ENCODE data around the gene CBX8. TPM values are rescaled to one million over a fixed set of nuclear protein-coding genes. Genes with fewer than 3 reads are reported as not detected.
"Not testable (repeated sequence)": the region's sequence is repeated elsewhere in the genome, so short reads cannot be mapped to it uniquely, and the experiment has no call there.

Gene CBX8
- total RNA-seq, 1 experiment from 2014 or later: 22.8 TPM

GRCh38 chr17:79774561-79774975 is 22.3 kb downstream of the CBX8 start:
- DNase-seq (ENCODE audit: low read depth): no peak
- in situ Hi-C loops (cut with HindIII; ENCODE audit: low pct_unique_long_range_greater_than_20kb, low sequenced_read_pairs): no loop called here

- DNase-seq (ENCODE audit: low read depth); in situ Hi-C loops (cut with HindIII; ENCODE audit: low pct_unique_long_range_greater_than_20kb, low sequenced_read_pairs): not testable (repeated sequence)
Measured at GRCh38 chr17:79772726-79773125, 24.2 kb downstream of the CBX8 start.

DNA sequence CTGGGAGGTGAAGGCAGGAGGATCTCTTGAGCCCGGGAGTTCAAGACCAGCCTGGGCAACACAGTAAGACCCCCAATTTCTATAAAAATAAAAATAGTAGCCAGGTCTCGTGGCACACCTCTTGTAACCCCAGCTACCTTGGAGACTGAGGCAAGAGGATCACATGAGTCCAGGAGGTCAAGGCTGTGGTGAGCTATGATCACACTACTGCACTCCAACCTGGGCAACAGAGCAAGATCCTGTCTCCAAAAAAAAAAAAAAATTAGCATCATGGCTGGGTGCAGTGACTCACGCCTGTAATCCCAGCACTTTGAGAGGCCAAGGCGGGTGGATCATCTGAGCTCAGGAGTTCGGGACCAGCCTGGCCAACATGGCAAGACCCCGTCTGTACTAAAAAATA is 25.6 kb downstream of the CBX8 start:
- in situ Hi-C loops (cut with HindIII; ENCODE audit: low pct_unique_long_range_greater_than_20kb, low sequenced_read_pairs): no loop called here
- DNase-seq (ENCODE audit: low read depth): no peak

DNA sequence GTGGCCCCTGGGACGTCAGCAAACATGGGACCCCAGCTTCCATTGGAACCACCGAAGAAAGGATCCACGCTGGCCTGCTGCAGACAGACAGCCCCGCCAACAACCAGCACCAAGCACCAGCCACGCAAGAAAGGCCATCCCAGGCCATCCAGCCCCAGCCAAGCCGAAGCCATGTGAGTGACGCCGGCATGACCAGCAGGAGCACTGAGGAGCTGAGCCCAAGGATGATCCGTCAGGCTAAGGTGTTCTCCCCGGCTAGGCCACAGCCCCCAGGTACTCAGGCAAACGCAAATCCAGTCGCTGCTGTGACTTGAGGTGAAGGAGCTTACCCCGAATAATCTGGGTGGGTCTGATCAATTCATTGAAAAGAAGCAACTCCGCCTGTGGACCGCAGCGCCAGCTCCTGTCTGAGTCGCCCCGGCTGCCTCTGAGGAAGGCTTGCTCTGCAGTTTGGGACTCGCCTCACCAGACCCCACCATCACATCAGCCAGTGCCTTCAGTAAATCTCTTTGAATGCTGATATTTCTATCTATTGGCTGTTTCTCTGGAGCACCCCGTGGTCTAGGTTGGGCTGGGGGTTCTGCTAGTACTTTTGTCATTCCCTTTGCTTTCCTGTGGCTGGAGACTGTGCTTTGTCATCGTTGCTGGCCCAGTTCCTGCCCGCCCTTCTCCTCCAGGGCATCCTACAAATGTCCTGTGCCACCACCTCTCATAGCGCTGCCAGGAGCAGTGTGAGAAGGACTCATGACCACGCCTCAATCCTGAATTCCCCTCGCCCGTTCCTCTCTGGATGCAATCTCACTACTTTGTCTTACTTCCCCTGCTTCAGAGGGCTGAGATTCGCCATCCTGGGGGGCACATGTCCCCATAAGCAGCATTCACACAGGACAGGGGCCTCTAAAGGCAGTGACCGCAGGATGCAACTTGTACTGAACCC is 27.0 kb downstream of the CBX8 start:
- in situ Hi-C loops (cut with HindIII; ENCODE audit: low pct_unique_long_range_greater_than_20kb, low sequenced_read_pairs): no loop called here
- DNase-seq (ENCODE audit: low read depth): peak; percentile 90

DNA sequence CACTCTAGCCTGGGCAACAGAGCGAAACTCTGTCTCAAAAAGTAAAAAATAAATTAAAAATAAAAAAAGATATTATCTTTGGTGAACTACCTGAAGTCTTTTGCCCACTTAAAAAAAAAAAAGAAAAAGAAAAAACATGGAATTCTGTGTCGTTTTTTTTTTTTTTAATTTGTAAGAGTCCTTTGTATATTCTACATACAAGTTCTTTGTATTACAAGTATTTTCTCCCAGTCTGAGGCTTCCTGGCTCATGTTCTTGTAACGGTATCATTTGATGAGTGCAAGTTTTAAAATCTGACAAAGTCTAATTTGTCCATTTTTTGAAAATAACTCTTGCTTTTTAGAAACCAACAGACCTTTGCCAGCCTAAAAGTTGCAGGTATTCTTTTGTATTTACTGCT is 31.2 kb downstream of the CBX8 start:
- DNase-seq (ENCODE audit: low read depth): no peak
- in situ Hi-C loops (cut with HindIII; ENCODE audit: low pct_unique_long_range_greater_than_20kb, low sequenced_read_pairs): no loop called here

DNA sequence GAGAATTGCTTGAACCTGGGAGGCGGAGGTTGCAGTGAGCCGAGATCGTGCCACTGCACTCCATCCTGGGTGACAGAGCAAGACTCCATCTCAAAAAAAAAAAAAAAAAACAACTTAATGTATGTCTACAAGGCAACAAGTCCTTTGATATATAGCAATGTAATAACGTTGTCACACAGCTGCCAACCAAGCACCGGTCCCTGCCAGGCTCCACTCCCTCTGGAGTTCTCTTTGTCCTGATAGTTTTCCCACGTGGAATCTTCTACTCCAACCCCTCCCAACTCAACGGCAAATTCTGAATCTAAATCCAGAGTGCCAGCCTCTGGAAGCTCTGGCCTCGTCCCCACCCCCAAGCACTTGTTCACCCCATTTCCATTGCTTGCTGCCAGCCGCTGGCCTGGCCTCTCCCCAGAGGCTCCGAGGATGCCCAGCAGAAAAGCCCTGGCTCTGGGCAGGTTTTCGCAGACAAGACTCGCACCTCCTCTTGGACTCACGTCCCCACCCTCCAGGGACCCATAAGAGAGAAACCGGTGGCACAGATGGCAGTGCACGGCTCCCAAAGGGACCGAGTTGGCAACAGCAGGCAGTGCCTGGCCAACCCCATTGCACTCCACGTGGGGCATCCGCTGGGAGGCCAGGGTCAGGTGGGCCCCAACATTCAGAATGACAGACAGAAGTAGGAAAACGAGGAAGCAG is 34.8 kb downstream of the CBX8 start:
- DNase-seq (ENCODE audit: low read depth): no peak
- in situ Hi-C loops (cut with HindIII; ENCODE audit: low pct_unique_long_range_greater_than_20kb, low sequenced_read_pairs): no loop called here

DNA sequence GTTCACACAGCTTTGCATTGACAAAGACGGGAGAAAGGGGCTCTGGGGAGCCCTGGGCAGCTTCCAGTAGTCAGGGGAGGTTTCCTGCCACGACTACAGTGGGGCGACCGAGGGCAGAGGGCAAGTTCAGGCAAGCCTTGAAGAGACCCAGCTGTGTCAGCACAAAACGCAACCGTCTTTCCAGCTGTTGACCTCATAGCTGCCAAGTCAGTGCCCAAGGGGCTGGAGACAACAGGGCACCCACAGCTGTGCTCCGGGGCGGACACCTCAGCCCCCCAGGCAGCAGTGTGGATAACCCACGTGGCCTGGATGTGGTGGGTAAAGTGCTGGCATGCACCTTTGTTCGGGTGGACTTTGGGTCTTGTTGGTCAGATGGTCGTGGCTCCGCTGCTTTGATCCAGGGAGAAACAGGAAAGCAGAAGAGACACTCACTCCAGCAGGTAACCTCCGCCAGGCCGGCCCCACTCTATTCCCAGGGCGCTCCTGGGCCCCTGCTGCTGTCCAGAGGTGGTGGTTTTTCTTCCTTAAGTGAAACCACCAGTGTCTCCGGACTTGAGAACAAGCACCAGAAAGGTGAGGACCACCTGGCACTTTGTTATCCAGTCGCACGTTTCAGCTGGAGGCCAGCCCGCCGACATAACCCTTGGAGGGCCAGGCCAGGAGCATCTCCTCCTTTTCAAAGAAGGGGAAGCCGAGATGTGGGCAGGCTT is 36.5 kb downstream of the CBX8 start:
- in situ Hi-C loops (cut with HindIII; ENCODE audit: low pct_unique_long_range_greater_than_20kb, low sequenced_read_pairs): no loop called here

DNA sequence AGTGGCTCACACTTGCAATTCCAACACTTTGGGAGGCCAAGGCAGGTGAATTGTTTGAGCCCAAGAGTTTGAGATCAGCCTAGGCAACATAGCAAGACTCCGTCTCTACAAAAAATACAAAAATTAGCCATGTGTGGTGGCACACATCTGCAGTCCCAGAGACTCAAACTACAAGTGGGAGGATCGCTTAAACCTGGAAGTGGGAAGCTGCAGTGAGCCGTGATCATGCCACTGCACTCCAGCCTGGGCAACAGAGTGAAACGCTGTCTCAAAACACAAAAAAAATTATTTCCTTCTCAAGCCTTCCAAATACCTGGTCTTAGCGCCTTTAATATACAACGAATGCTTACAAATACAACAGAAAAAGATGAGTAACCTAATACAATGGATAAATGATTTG is 38.6 kb downstream of the CBX8 start:
- in situ Hi-C loops (cut with HindIII; ENCODE audit: low pct_unique_long_range_greater_than_20kb, low sequenced_read_pairs): no loop called here
- no peak for DNase-seq (ENCODE audit: low read depth)

More for the DNA sequence above, 36.5 kb downstream of the CBX8 start:
- no peak for DNase-seq (ENCODE audit: low read depth)

GRCh38 chr17:79757140-79757745 is 39.6 kb downstream of the CBX8 start:
- in situ Hi-C loops (cut with HindIII; ENCODE audit: low pct_unique_long_range_greater_than_20kb, low sequenced_read_pairs): no loop called here
- DNase-seq (ENCODE audit: low read depth): no peak

DNA sequence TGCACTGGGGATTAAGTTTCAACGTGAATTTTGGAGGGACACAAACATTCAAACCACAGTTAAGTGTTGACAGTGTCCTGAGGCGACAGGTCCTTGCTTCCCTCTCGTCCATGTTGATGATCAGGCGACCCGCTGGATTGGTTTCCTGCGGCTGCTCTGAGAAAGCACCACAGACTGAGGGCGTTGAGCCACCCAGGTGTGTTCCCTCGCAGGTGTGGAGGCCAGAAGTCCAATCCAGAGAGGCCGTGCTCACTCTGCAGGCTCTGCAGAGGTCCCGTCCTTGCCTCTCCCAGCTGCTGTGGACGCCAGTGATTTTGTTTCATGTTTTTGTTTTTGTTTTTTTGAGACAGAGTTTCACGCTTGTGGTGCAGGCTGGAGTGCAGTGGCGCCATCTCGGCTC is 41.3 kb downstream of the CBX8 start:
- in situ Hi-C loops (cut with HindIII; ENCODE audit: low pct_unique_long_range_greater_than_20kb, low sequenced_read_pairs): no loop called here
- DNase-seq (ENCODE audit: low read depth): no peak

DNA sequence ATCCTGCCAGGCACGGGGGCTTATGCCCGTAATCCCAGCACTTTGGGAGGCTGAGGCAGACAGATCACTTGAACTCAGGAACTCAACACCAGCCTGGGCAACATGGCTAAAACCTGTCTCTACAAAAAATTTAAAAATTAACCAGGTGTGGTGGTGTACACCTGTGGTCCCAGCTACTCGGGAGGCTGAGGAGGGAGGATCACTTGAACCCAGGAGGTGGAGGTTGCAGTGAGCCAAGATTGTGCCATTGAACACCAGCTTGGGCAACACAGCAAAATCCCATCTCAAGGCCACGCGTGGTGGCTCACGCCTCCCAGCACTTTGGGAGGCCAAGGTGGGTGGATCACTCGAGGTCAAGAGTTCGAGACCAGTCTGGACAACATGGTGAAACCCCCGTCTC is 42.0 kb downstream of the CBX8 start:
- in situ Hi-C loops (cut with HindIII; ENCODE audit: low pct_unique_long_range_greater_than_20kb, low sequenced_read_pairs); DNase-seq (ENCODE audit: low read depth): not testable (repeated sequence)

- no peak for DNase-seq (ENCODE audit: low read depth)
- in situ Hi-C loops (cut with HindIII; ENCODE audit: low pct_unique_long_range_greater_than_20kb, low sequenced_read_pairs): no loop called here
Measured at GRCh38 chr17:79754370-79754769, 42.5 kb downstream of the CBX8 start.

DNA sequence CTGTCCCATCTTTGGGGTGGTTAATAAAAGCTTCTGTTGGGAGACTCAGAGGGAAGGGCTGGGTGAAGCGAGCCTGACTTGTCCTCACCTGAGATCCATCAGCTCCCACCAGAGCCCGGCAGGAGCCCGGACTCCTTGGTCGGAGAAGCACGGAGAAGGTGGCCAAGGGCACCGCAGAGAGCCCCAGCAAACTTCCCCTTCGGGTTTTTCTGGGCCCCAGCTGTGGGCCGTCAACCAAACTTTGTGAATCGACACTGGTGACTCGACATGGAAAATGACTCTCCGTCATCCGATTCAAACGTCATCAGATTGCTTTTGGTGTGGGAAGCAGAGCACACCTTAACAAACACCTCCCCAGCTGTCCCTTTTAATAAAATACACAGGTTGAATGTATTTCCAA is 44.7 kb downstream of the CBX8 start:
- in situ Hi-C loops (cut with HindIII; ENCODE audit: low pct_unique_long_range_greater_than_20kb, low sequenced_read_pairs): no loop called here
- DNase-seq (ENCODE audit: low read depth): no peak

DNA sequence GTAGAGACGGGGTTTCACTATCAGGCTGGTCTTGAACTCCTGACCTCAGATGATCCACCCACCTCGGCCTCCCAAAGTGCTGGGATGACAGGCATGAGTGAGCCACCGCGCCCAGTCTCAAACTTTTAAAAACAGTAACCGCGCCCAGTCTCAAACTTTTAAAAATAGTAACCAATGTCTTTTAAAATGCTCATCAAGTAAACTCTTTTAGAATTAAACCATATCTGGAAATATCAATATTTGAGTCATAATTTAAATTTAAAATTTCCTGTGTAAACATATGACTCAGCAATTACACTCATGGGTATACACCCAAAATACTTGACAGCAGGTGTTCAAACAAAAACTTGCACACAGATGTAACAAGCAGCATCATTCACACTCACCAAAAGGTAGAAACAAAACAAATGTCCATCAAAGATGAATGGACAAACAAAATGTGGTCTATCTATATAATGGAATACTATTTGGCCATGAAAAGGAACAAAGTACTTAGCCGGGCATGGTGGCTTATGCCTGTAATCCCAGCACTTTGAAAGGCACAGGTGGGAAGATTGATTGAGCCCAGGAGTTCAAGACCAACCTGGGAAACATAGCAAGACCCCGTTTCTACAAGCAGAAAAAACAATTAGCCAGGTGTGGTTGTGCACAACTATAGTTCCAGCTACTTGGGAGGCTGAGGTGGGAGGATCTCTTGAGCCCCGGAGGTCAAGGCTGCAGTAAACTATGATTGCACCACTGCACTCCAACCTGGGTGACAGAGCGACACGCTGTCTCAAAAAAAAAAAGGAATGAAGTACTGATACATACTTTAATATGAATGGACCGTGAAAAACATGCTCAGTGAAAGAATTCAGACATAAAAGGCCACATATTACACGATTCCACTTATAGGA is 46.0 kb downstream of the CBX8 start:
- no peak for DNase-seq (ENCODE audit: low read depth)
- in situ Hi-C loops (cut with HindIII; ENCODE audit: low pct_unique_long_range_greater_than_20kb, low sequenced_read_pairs): no loop called here

- DNase-seq (ENCODE audit: low read depth): no peak
- in situ Hi-C loops (cut with HindIII; ENCODE audit: low pct_unique_long_range_greater_than_20kb, low sequenced_read_pairs): no loop called here
Measured at GRCh38 chr17:79749958-79750357, 46.9 kb downstream of the CBX8 start.

GRCh38 chr17:79749156-79749815 is 47.6 kb downstream of the CBX8 start:
- in situ Hi-C loops (cut with HindIII; ENCODE audit: low pct_unique_long_range_greater_than_20kb, low sequenced_read_pairs): no loop called here
- DNase-seq (ENCODE audit: low read depth): peak; percentile 68

Measured in Caki2 (cell line).